Measurements from ENCODE around the gene NKPD1. TPM values are rescaled to one million over a fixed set of nuclear protein-coding genes. Genes with fewer than 3 reads are reported as not detected.

NKPD1 gene
- total RNA-seq, 4 donors from 2014 or later, result 1.2 TPM; not detected in 3

- Histone ChIP-seq H3K36me3 (peaks cover 0 to 6% (median 0%) of the 10 kb centered on the region in 3 donors), H3K9me3 (no peaks in the 10 kb centered on the region), H3K4me1 (peaks cover 0 to 30% (median 22%) of the 10 kb centered on the region in 4 donors), H3K4me3 (peak overlapping the region in 3 of 4 donors; percentile 22 to 32 (median 29)), H3K27me3 (peaks cover 0 to 79% of the 10 kb centered on the region in 2 donors), H3K27ac (no peak overlapping the region)
- no peak for DNase-seq (ENCODE audit: low spot score in 2 of 2)
- TF ChIP-seq CTCF (IDR thresholded peaks at IDR 0.05) (no peak), POLR2A (IDR thresholded peaks at IDR 0.05) (no peak), EP300 (IDR thresholded peaks at IDR 0.05) (no peak)
- 1% methylated on average over 24 to 38 of the region's 69 CpGs for WGBS, 2 donors
Measured at GRCh38 chr19:45153339-45154063, 7.3 kb downstream of the NKPD1 start.

GRCh38 chr19:45152504-45153338, 8.1 kb downstream of the NKPD1 start:
- H3K27ac ChIP-seq, result no peak overlapping the region
- peaks cover 0 to 14% (median 0%) of the 10 kb centered on the region in 3 donors for H3K36me3 ChIP-seq
- H3K4me1 ChIP-seq, result peaks cover 0 to 30% (median 22%) of the 10 kb centered on the region in 4 donors
- no peaks in the 10 kb centered on the region for H3K9me3 ChIP-seq
- TF ChIP-seq CTCF (IDR thresholded peaks at IDR 0.05) (no peak), EP300 (IDR thresholded peaks at IDR 0.05) (no peak), POLR2A (IDR thresholded peaks at IDR 0.05) (no peak)
- WGBS, 2 donors, result 4 to 5% methylated on average over 35 to 40 of the region's 91 CpGs
- H3K4me3 ChIP-seq, result peak overlapping the region in 3 of 4 donors; percentile 22 to 32 (median 29)
- DNase-seq (ENCODE audit: low spot score in 2 of 2), result peak in 1 of 2 donors; percentile 13
- H3K27me3 ChIP-seq, result peaks cover 0 to 71% of the 10 kb centered on the region in 2 donors

- DNase-seq (ENCODE audit: low spot score in 2 of 2), result no peak
- Histone ChIP-seq H3K9me3 (no peaks in the 10 kb centered on the region), H3K27me3 (peaks cover 0 to 64% of the 10 kb centered on the region in 2 donors), H3K4me3 (peak overlapping the region in 2 of 4 donors; percentile 29 to 32), H3K27ac (no peak overlapping the region), H3K4me1 (peaks cover 0 to 30% (median 22%) of the 10 kb centered on the region in 4 donors), H3K36me3 (peaks cover 0 to 21% (median 0%) of the 10 kb centered on the region in 3 donors)
- 16 to 40% methylated on average over 9 to 43 of the region's 64 CpGs for WGBS, 2 donors
- TF ChIP-seq EP300 (IDR thresholded peaks at IDR 0.05), result no peak
- TF ChIP-seq CTCF (IDR thresholded peaks at IDR 0.05), result no peak
- no peak for TF ChIP-seq POLR2A (IDR thresholded peaks at IDR 0.05)
Measured at GRCh38 chr19:45151821-45152503, 8.8 kb downstream of the NKPD1 start.

- Histone ChIP-seq H3K4me3 (no peak overlapping the region), H3K27me3 (peaks cover 0 to 57% of the 10 kb centered on the region in 2 donors), H3K4me1 (peaks cover 0 to 30% (median 22%) of the 10 kb centered on the region in 4 donors), H3K27ac (no peak overlapping the region), H3K9me3 (no peaks in the 10 kb centered on the region), H3K36me3 (peaks cover 0 to 28% (median 0%) of the 10 kb centered on the region in 3 donors)
- TF ChIP-seq EP300 (IDR thresholded peaks at IDR 0.05), result no peak
- no peak for TF ChIP-seq POLR2A (IDR thresholded peaks at IDR 0.05)
- no peak for TF ChIP-seq CTCF (IDR thresholded peaks at IDR 0.05)
- DNase-seq (ENCODE audit: low spot score in 2 of 2), result no peak
- 79 to 86% methylated on average over 5 to 7 of the region's 7 CpGs for WGBS, 2 donors
Measured at GRCh38 chr19:45151320-45151719, 9.5 kb downstream of the NKPD1 start.
